ENCODE results near the gene ANKRD6. TPM values are rescaled to one million over a fixed set of nuclear protein-coding genes. Genes with fewer than 3 reads are reported as not detected.

ANKRD6 gene
- total RNA-seq, 1 experiment from 2014 or later: 20.5 TPM

DNA sequence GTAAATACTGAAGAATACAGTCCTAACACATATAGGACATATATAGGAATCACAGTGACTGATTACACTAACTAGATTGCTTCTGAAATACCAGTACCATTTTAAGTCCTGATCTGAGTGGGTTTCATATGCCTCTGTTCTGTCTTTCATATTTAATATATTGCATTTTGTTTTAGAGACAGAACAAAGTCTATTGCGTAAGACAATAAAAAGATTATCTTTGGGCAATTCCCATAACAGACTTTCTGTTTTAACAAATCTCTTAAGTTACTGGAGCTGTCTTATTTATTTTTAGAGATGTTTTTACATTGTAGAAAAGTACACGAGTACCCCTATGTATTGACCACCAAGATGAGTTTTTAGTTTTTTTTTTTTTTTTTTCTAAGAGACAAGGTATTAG is 29.6 kb downstream of the ANKRD6 start:
- TF ChIP-seq, protein P1, sequence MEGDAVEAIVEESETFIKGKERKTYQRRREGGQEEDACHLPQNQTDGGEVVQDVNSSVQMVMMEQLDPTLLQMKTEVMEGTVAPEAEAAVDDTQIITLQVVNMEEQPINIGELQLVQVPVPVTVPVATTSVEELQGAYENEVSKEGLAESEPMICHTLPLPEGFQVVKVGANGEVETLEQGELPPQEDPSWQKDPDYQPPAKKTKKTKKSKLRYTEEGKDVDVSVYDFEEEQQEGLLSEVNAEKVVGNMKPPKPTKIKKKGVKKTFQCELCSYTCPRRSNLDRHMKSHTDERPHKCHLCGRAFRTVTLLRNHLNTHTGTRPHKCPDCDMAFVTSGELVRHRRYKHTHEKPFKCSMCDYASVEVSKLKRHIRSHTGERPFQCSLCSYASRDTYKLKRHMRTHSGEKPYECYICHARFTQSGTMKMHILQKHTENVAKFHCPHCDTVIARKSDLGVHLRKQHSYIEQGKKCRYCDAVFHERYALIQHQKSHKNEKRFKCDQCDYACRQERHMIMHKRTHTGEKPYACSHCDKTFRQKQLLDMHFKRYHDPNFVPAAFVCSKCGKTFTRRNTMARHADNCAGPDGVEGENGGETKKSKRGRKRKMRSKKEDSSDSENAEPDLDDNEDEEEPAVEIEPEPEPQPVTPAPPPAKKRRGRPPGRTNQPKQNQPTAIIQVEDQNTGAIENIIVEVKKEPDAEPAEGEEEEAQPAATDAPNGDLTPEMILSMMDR (IDR thresholded peaks at IDR 0.05; ENCODE audit: insufficient read depth in 1 of 2, low read depth in 1 of 2, low read length in 1 of 2, severe bottlenecking in 1 of 2, unreplicated experiment in 1 of 2): no peak
- CTCF ChIA-PET: no interaction called here
- peaks cover 6% of the 10 kb centered on the region for H3K4me1 Mint-ChIP-seq (ENCODE audit: low read depth, unreplicated experiment)
- no peak overlapping the region for H3K4me3 Mint-ChIP-seq (ENCODE audit: unreplicated experiment)
- no peaks in the 10 kb centered on the region for H3K4me1 ChIP-seq
- H3K4me3 ChIP-seq (ENCODE audit: low read depth, low read length): no peak overlapping the region
- H3K9me3 ChIP-seq: no peaks in the 10 kb centered on the region
- H3K36me3 ChIP-seq (ENCODE audit: control insufficient read depth, insufficient read depth, low read length): no peaks in the 10 kb centered on the region
- POLR2A ChIA-PET: no interaction called here
- BruUV-seq (replicated peaks): no TSS peak
- no peaks in the 10 kb centered on the region for H3K27me3 Mint-ChIP-seq (ENCODE audit: insufficient read depth, unreplicated experiment)
- H3K27me3 ChIP-seq (replicated peaks; ENCODE audit: control insufficient read depth, insufficient read depth, low read length): no peaks in the 10 kb centered on the region
- no peak for DNase-seq
- H3K36me3 Mint-ChIP-seq (ENCODE audit: insufficient read depth, unreplicated experiment): no peaks in the 10 kb centered on the region
- intact Hi-C loops (cut with micrococcal nuclease; ENCODE audit: unreplicated experiment): no loop called here
- no peaks in the 10 kb centered on the region for H3K9me3 Mint-ChIP-seq (ENCODE audit: unreplicated experiment)
- no peak overlapping the region for H3K27ac Mint-ChIP-seq (ENCODE audit: unreplicated experiment)

DNA sequence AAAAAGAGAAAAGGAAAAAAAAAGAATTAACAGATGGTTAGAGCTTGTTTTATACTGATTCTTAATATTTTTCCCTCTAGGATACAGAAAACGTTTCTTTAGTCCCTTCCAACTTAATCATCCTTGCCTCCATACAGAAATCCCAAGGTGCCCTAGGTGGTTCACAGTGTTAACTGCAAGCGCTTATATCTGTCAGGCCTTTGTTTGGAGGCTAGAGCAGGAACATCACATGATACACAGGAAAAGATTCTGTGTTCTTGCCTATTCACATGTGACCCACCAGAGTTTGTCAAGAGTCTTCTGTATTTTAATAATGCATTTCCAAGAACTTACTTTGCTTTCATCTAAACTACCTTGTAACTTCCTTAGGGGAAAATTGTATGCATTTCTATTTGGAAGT is 31.3 kb downstream of the ANKRD6 start:
- H3K27ac Mint-ChIP-seq (ENCODE audit: unreplicated experiment): no peak overlapping the region
- intact Hi-C loops (cut with micrococcal nuclease; ENCODE audit: unreplicated experiment): no loop called here
- H3K9me3 Mint-ChIP-seq (ENCODE audit: unreplicated experiment): no peaks in the 10 kb centered on the region
- TF ChIP-seq, protein P1 (IDR thresholded peaks at IDR 0.05; ENCODE audit: insufficient read depth in 1 of 2, low read depth in 1 of 2, low read length in 1 of 2, severe bottlenecking in 1 of 2, unreplicated experiment in 1 of 2): no peak
- no peak overlapping the region for H3K4me3 Mint-ChIP-seq (ENCODE audit: unreplicated experiment)
- CTCF ChIA-PET: no interaction called here
- Histone ChIP-seq H3K9me3 (no peaks in the 10 kb centered on the region), H3K36me3 (ENCODE audit: control insufficient read depth, insufficient read depth, low read length) (no peaks in the 10 kb centered on the region), H3K27me3 (replicated peaks; ENCODE audit: control insufficient read depth, insufficient read depth, low read length) (no peaks in the 10 kb centered on the region), H3K4me1 (no peaks in the 10 kb centered on the region), H3K4me3 (ENCODE audit: low read depth, low read length) (no peak overlapping the region)
- no TSS peak for BruUV-seq (replicated peaks)
- H3K36me3 Mint-ChIP-seq (ENCODE audit: insufficient read depth, unreplicated experiment): no peaks in the 10 kb centered on the region
- POLR2A ChIA-PET: interaction anchor here (0.7 kb wide), 1 partner anchor 58 kb away, joined by 3 read pairs; no protein-coding TSS in a partner anchor
- no peak for DNase-seq
- H3K4me1 Mint-ChIP-seq (ENCODE audit: low read depth, unreplicated experiment): peaks cover 6% of the 10 kb centered on the region
- H3K27me3 Mint-ChIP-seq (ENCODE audit: insufficient read depth, unreplicated experiment): no peaks in the 10 kb centered on the region

DNA sequence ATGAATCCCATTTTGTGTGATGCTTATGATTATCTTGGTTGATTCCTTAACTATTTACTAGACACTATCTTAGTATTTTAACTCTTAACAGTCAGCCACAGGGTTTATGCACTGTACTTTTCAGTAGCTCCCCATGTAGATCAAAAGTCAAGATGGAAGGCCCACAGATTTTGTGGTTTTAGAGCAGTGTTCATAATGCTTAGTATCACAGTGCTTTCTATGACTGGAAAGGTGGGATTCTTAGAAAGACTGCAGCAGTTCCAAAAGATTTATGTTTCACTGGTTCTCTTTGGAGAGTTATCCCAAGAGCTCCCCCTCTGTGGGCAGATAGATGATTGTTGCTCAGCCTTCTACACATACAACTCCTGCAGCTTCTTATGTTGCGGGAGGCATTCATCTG is 34.5 kb downstream of the ANKRD6 start:
- ChIA-PET POLR2A (interaction anchor here (0.6 kb wide), 1 partner anchor 174 kb away, joined by 4 read pairs; no protein-coding TSS in a partner anchor), CTCF (no interaction called here)
- no peaks in the 10 kb centered on the region for H3K9me3 Mint-ChIP-seq (ENCODE audit: unreplicated experiment)
- no peak overlapping the region for H3K27ac Mint-ChIP-seq (ENCODE audit: unreplicated experiment)
- Histone ChIP-seq H3K9me3 (no peaks in the 10 kb centered on the region), H3K27me3 (replicated peaks; ENCODE audit: control insufficient read depth, insufficient read depth, low read length) (no peaks in the 10 kb centered on the region; the same call in 1 of the 2 replicates), H3K4me1 (no peaks in the 10 kb centered on the region), H3K4me3 (ENCODE audit: low read depth, low read length) (no peak overlapping the region), H3K36me3 (ENCODE audit: control insufficient read depth, insufficient read depth, low read length) (no peaks in the 10 kb centered on the region)
- no peaks in the 10 kb centered on the region for H3K27me3 Mint-ChIP-seq (ENCODE audit: insufficient read depth, unreplicated experiment)
- no TSS peak for BruUV-seq (replicated peaks)
- no peaks in the 10 kb centered on the region for H3K36me3 Mint-ChIP-seq (ENCODE audit: insufficient read depth, unreplicated experiment)
- peaks cover 18% of the 10 kb centered on the region for H3K4me1 Mint-ChIP-seq (ENCODE audit: low read depth, unreplicated experiment)
- no peak for DNase-seq
- intact Hi-C loops (cut with micrococcal nuclease; ENCODE audit: unreplicated experiment): loop anchor here (5.0 kb wide), 1 partner anchor 35 kb away; no protein-coding TSS in a partner anchor
- TF ChIP-seq, protein P1 (IDR thresholded peaks at IDR 0.05; ENCODE audit: insufficient read depth in 1 of 2, low read depth in 1 of 2, low read length in 1 of 2, severe bottlenecking in 1 of 2, unreplicated experiment in 1 of 2): no peak
- no peak overlapping the region for H3K4me3 Mint-ChIP-seq (ENCODE audit: unreplicated experiment)

Data from Caco-2 (cell line).